ENCODE results near the gene PP2D1.

- TF ChIP-seq POLR2A (IDR thresholded peaks at IDR 0.05), result no peak
- TF ChIP-seq, protein P1, sequence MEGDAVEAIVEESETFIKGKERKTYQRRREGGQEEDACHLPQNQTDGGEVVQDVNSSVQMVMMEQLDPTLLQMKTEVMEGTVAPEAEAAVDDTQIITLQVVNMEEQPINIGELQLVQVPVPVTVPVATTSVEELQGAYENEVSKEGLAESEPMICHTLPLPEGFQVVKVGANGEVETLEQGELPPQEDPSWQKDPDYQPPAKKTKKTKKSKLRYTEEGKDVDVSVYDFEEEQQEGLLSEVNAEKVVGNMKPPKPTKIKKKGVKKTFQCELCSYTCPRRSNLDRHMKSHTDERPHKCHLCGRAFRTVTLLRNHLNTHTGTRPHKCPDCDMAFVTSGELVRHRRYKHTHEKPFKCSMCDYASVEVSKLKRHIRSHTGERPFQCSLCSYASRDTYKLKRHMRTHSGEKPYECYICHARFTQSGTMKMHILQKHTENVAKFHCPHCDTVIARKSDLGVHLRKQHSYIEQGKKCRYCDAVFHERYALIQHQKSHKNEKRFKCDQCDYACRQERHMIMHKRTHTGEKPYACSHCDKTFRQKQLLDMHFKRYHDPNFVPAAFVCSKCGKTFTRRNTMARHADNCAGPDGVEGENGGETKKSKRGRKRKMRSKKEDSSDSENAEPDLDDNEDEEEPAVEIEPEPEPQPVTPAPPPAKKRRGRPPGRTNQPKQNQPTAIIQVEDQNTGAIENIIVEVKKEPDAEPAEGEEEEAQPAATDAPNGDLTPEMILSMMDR (IDR thresholded peaks at IDR 0.05), result no peak
- no peak for TF ChIP-seq EP300 (IDR thresholded peaks at IDR 0.05)
- TF ChIP-seq POLR2AphosphoS5 (IDR thresholded peaks at IDR 0.05), result no peak
Observed at GRCh38 chr3:20038699-20039465, 26.8 kb upstream of the PP2D1 start.
